DMS153 treated with DMSO at 0.1 percent for 48 hours (cell line): ENCODE results near the gene UQCC2.
A peak's percentile ranks its signal among the peaks of the same experiment; 100 is the strongest.

ENCODE experiments used
- DNase-seq: peaks from one replicate; lab custom pipeline; 2025; ENCODE audit not compliant: unreplicated experiment; lab: John Stamatoyannopoulos, UW

Gene UQCC2

GRCh38 chr6:33708516-33709204, 2.8 kb downstream of the UQCC2 start:
- no peak for DNase-seq

- no peak for DNase-seq
Measured at GRCh38 chr6:33707771-33708170, 3.7 kb downstream of the UQCC2 start.

- DNase-seq: no peak
Measured at GRCh38 chr6:33705955-33706725, 5.4 kb downstream of the UQCC2 start.

- no peak for DNase-seq
Measured at GRCh38 chr6:33705268-33705885, 6.1 kb downstream of the UQCC2 start.

GRCh38 chr6:33704215-33705066, 7.1 kb downstream of the UQCC2 start:
- no peak for DNase-seq

GRCh38 chr6:33702345-33702977, 9.0 kb downstream of the UQCC2 start:
- no peak for DNase-seq

GRCh38 chr6:33700391-33701050, 11.0 kb downstream of the UQCC2 start:
- no peak for DNase-seq

GRCh38 chr6:33699739-33700138, 11.8 kb downstream of the UQCC2 start:
- no peak for DNase-seq

- DNase-seq: no peak
Measured at GRCh38 chr6:33699131-33699530, 12.4 kb downstream of the UQCC2 start.

GRCh38 chr6:33698494-33698893, 13.0 kb downstream of the UQCC2 start:
- no peak for DNase-seq

GRCh38 chr6:33697845-33698244, 13.7 kb downstream of the UQCC2 start:
- DNase-seq: no peak

- peak; percentile 89 for DNase-seq
Measured at GRCh38 chr6:33696548-33697518, 14.7 kb downstream of the UQCC2 start.

GRCh38 chr6:33696076-33696475, 15.4 kb downstream of the UQCC2 start:
- no peak for DNase-seq

- no peak for DNase-seq
Measured at GRCh38 chr6:33695451-33695887, 16.0 kb downstream of the UQCC2 start.

GRCh38 chr6:33694977-33695376, 16.5 kb downstream of the UQCC2 start:
- DNase-seq: no peak

GRCh38 chr6:33694401-33694931, 17.0 kb downstream of the UQCC2 start:
- no peak for DNase-seq

- no peak for DNase-seq
Measured at GRCh38 chr6:33693186-33694105, 18.1 kb downstream of the UQCC2 start.

GRCh38 chr6:33692760-33693158, 18.7 kb downstream of the UQCC2 start:
- no peak for DNase-seq
